Measurements from ENCODE around the gene AGPAT3. TPM values are rescaled to one million over a fixed set of nuclear protein-coding genes. Genes with fewer than 3 reads are reported as not detected.
A peak's percentile ranks its signal among the peaks of the same experiment; 100 is the strongest.

Gene AGPAT3
- total RNA-seq, 1 donor from 2014 or later = 63.2 TPM

DNA sequence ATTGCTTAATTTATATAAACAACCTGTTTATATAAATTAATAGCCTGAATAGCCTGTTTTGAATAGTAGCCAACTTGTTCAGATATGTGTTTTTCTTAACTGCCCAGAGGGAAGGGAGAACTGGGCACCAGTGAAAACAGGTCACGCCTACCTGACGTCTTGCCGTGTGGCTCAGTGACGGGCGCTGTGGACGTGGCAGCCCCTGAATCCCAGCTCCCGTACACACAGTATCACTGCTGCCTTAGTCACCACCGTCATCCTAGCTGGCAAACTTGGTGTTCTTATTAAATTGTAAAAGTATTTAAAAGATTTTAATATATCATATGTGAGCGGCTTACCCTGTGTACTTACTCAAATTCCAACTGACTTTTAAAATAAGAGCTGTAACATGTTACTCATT is 111.6 kb downstream of the AGPAT3 start:
- Mint-ChIP-seq H3K27me3 (ENCODE audit: unreplicated experiment) (no peaks in the 10 kb centered on the region), H3K4me3 (ENCODE audit: unreplicated experiment) (no peak overlapping the region), H3K4me1 (ENCODE audit: unreplicated experiment) (peaks cover 16% of the 10 kb centered on the region), H3K27ac (ENCODE audit: unreplicated experiment) (peak overlapping the region; percentile 56), H3K36me3 (ENCODE audit: unreplicated experiment) (peaks cover 21% of the 10 kb centered on the region), H3K9me3 (ENCODE audit: unreplicated experiment) (no peaks in the 10 kb centered on the region)
- no peak for DNase-seq (ENCODE audit: extremely low spot score, unreplicated experiment)
- no peak for TF ChIP-seq CTCF (IDR thresholded peaks at IDR 0.05)

- Mint-ChIP-seq H3K27me3 (ENCODE audit: unreplicated experiment) (no peaks in the 10 kb centered on the region), H3K9me3 (ENCODE audit: unreplicated experiment) (no peaks in the 10 kb centered on the region), H3K4me1 (ENCODE audit: unreplicated experiment) (peaks cover 16% of the 10 kb centered on the region), H3K36me3 (ENCODE audit: unreplicated experiment) (peaks cover 23% of the 10 kb centered on the region), H3K27ac (ENCODE audit: unreplicated experiment) (no peak overlapping the region), H3K4me3 (ENCODE audit: unreplicated experiment) (no peak overlapping the region)
- no peak for DNase-seq (ENCODE audit: extremely low spot score, unreplicated experiment)
- no peak for TF ChIP-seq CTCF (IDR thresholded peaks at IDR 0.05)
Observed at GRCh38 chr21:43978060-43978459, 113.0 kb downstream of the AGPAT3 start.

- H3K27ac Mint-ChIP-seq (ENCODE audit: unreplicated experiment) = no peak overlapping the region
- H3K36me3 Mint-ChIP-seq (ENCODE audit: unreplicated experiment) = peaks cover 29% of the 10 kb centered on the region
- no peak for DNase-seq (ENCODE audit: extremely low spot score, unreplicated experiment)
- H3K9me3 Mint-ChIP-seq (ENCODE audit: unreplicated experiment) = no peaks in the 10 kb centered on the region
- peaks cover 16% of the 10 kb centered on the region for H3K4me1 Mint-ChIP-seq (ENCODE audit: unreplicated experiment)
- no peak for TF ChIP-seq CTCF (IDR thresholded peaks at IDR 0.05)
- H3K4me3 Mint-ChIP-seq (ENCODE audit: unreplicated experiment) = no peak overlapping the region
- no peaks in the 10 kb centered on the region for H3K27me3 Mint-ChIP-seq (ENCODE audit: unreplicated experiment)
Observed at GRCh38 chr21:43979654-43980053, 114.6 kb downstream of the AGPAT3 start.

GRCh38 chr21:43981151-43981870 is 116.3 kb downstream of the AGPAT3 start:
- DNase-seq (ENCODE audit: extremely low spot score, unreplicated experiment) = no peak
- peaks cover 12% of the 10 kb centered on the region for H3K4me1 Mint-ChIP-seq (ENCODE audit: unreplicated experiment)
- TF ChIP-seq CTCF (IDR thresholded peaks at IDR 0.05) = no peak
- H3K36me3 Mint-ChIP-seq (ENCODE audit: unreplicated experiment) = peaks cover 29% of the 10 kb centered on the region
- no peaks in the 10 kb centered on the region for H3K9me3 Mint-ChIP-seq (ENCODE audit: unreplicated experiment)
- H3K4me3 Mint-ChIP-seq (ENCODE audit: unreplicated experiment) = no peak overlapping the region
- H3K27ac Mint-ChIP-seq (ENCODE audit: unreplicated experiment) = no peak overlapping the region
- H3K27me3 Mint-ChIP-seq (ENCODE audit: unreplicated experiment) = no peaks in the 10 kb centered on the region

- no peak for DNase-seq (ENCODE audit: extremely low spot score, unreplicated experiment)
- TF ChIP-seq CTCF (IDR thresholded peaks at IDR 0.05) = no peak
- Mint-ChIP-seq H3K27me3 (ENCODE audit: unreplicated experiment) (no peaks in the 10 kb centered on the region), H3K36me3 (ENCODE audit: unreplicated experiment) (peaks cover 29% of the 10 kb centered on the region), H3K9me3 (ENCODE audit: unreplicated experiment) (no peaks in the 10 kb centered on the region), H3K4me1 (ENCODE audit: unreplicated experiment) (peaks cover 11% of the 10 kb centered on the region), H3K27ac (ENCODE audit: unreplicated experiment) (no peak overlapping the region), H3K4me3 (ENCODE audit: unreplicated experiment) (no peak overlapping the region)
Observed at GRCh38 chr21:43981871-43982210, 116.8 kb downstream of the AGPAT3 start.

All from osteocyte (in vitro differentiated cells).